GM19328 (cell line): ENCODE measurements around the gene RAMACL.

Experiments
- ATAC-seq: cut with Tn5 transposase; IDR thresholded peaks from one replicate; pipeline ENCODE4 v1.9.1; 2021; ENCODE audit warnings: mild to moderate bottlenecking, moderate library complexity; ENCODE audit not compliant: unreplicated experiment

The RAMACL gene

DNA sequence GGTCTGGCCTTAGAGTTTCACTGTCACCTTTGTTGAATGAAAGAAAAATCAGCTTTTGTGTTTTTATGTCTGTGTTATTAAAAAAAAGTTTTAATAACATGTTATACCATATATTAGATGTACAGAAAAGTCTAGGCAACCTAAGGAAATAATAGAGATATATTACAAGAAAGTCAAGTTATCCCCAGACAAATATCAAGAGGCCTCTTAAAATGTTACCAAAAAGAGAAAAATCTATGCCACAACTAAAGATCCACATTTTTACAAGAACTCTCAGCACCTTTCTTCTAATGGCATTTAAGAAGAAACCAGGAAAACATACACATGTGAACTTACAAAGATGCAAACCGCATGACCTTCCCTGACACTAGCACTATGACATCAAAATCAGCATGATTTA, 26.8 kb downstream of the RAMACL start:
- ATAC-seq = no peak

DNA sequence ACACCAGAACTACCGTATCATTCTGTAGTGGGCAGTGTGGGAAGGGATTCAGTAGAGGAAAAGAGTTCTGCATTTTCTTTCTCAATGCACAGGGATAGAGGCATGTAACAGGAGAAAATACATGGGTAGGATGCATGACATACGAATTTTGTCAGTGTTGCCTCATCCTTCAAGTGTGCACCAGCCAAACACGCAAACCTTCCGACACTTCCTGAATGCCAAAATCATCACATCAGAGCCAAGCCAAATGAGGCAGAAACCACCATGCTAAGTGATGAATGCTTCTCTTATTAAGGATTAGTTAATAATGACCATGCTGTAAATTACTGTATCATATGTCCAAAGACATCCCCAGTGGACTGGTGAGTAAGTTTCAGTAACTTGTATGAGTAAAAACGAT, 27.3 kb downstream of the RAMACL start:
- ATAC-seq = no peak

DNA sequence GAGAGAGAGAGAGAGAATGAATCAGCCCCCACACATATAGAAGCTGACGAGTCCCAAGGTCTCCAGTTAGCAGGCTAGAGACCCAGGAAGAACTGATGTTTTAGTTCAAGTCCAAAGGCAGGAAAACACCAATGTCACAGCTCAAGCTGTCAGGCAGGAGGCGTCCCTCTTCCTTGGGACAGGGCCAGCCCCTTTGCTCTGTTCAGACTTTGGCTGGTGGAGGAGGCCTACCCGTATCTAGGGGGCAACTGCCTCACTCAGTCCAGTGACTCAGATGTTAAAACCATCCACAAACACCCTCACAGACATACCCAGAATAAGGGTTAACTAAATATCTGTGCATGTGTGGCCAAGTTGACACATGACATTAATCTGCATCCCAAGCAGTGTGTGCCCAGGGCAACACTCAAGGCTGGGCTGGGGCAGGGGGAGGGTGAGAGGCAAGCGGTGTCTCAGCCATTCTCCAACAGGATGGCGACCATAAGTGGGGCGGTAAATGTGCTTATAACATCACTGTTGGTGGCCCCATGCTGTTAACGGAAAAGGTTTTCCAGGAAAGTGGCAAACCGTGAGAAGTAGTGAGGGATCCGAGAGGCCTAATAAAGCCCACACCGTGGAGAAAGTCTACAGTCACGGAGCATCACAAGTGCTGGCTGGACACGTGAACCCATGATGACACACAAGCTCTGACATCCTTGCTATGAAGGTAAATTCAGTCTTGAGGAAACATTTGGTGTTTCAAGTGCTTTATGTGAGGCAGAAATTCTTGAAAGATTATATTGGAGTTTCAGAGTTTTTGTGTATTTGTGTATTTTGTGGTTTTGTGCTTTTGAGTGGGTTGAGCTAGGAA, 28.1 kb downstream of the RAMACL start:
- no peak for ATAC-seq

DNA sequence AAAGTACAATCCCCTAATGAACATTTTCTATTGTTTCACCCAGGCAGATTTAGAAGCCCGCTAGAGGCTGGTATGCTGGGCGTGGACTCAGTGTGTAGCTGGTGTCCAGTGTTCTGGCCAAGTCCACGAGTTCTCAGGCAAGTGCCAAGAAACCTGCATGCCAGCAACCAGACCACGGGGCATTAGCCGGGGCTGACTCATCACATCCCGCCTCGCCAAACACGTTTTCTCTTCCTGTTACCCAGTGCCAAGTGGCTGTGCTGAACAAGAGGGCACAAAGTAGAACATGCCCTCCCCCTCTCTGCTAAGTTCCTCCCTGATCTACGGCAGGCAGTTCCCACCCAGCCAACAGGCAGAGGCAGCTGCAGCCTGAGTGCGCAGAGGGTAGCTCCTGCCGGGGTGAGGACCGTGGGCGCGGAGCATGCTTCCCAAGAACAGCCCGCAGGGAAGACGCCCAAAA, 29.6 kb downstream of the RAMACL start:
- no peak for ATAC-seq

DNA sequence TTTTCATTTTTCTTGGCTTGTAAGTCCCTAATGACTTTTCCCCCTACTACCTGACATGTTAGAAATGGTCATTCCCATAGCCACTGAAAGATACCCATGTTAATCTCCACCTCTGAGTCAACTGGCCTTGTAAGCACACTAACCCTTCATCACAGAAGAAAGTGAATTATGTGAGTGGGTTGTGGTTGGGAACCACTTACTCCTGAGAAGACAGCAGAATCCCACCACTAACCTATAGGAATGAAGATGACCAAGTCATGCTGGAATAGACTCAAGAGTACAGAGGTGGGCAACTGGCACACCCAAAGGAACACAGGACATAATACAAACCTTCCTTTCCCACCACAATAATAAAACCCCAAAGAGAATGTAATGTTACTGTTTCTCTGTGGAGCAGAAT, 30.1 kb downstream of the RAMACL start:
- no peak for ATAC-seq

DNA sequence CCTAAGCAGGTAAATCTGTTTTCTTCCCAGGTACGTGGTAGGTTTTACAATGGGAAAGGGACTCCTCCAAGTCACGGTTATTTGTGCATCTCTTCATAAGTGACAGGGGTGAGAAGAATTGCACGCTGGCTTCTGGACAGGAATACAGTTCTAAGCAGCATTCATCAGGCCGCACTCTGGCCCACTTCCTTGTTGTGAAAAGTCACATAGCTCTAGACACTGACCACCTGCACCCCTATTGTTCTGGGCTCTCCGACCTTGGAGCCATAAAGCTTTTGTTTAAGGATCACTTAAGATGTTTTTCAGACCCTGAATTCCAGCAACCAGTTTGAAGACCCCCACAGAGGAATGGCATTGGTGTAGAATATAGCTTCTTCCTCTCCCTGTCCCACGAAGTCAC, 31.4 kb downstream of the RAMACL start:
- ATAC-seq = no peak

DNA sequence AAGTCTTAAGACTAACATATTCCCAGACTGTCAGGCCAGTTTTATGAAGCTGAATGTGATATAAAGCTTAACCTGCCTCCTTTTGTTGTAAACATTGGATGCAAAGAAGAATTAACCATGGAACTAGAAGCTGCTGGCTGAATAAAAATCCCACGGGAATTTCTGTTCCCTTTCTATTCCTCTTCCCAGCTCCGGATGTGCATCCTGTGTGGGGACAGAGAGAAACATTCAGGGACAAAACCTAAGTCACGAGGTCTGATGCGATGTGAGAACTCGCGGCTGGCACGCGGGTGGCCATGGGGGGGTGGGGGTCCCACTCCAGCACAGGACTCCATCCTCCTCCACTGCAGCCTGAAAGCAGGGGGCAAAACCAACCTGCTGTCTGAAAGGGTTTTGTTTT, 32.2 kb downstream of the RAMACL start:
- no peak for ATAC-seq

DNA sequence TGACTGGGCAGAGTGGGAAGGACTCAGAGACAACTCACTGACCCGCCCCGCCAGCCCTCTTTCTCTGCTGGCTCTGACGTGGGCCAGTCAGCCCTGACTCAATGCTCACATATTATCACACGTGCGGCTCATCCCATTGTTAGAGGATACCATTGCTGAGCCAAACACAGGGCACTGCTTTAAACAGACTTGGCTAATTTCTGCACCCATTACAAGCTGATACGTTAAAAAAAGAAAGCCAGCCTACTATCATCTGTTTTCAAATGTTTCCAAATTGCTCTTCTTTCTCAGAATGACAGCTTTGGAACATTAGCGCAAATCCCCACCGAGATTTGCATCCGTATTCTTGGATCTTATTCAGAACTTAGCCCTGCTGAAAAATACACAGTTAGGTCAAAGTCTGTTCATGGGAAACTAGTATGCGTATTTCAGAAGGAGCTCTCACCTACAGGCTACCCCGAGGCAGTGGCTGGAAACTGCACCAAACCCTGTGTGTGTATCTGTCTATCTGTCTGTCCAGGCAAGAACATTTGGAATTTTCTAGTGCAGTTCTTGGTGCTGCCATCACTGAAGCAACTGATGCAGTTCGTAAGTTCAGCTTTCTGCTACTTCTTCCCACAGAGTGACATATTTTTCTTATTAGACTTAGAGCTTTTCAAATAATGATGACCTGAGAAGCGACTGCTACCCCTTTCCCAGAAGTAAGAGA, 32.8 kb downstream of the RAMACL start:
- ATAC-seq = no peak

DNA sequence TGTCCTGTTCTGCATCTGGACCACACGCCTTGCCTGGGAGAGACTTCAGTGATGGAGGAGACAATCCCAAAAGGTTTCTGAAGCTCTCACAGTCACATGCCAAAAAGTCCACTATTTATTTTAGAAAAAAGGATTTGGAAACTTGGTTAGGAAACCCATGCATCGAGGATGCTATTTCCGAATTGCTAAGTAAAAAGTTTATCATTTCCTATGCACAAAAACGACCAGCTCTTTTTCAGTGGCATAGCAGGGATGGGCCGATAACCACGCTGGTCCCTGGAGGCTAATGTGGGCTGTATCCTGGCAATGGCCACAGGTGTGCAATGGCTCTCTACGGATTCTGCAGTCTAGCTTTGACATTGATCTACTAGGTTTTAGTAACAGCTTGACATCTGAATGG, 33.9 kb downstream of the RAMACL start:
- ATAC-seq = no peak

DNA sequence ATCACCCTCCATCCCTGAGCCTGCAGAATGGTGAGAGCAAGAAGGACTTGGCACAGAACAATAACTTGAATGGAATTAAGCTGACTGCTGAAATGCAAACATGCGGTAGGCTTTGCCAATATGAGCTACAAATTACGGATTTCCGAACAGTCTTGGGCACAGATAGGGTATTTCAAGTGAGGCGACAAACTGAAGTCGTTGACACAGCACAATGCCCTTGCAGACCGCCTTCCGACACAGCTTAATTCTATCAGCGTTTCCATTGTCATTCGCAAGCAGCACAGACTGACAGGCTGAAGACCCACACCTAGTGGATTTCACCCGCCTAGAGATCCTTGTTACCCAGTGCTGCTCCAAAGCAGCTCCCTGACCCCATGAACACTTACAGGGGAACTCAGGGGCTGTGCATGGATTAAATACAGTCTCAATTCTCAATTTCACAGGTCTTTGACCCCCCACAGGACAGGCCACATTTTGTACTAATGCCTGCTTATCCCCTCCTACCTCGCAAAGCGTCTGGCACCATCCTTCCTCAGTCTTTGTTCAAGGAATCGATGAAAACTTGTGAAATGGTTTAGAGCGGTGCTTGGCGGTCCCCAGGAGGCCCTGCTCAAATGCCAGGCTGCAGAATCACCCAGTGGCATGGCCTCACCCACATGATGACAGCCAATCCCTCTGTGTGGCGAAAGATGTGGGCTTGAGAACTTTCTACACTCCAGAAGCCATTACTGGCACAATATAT, 34.6 kb downstream of the RAMACL start:
- no peak for ATAC-seq

DNA sequence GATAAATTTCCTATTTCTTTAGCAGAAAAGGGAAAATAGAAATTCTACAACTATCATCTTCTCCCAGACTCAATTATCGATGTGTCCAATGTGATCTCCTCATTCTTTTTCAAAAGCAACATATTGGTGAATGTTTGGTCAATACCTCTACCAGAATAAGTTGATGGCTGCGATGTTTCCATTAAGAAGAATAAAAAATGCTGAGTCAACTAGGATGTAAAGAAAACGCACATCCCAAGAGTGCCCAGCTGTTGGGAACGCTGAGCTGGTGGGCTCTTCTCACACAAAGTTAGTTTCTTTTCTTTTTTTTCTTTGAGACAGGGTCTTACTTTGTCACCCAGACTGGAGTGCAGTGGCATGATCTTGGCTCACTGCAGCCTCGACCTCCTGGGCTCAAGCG, 39.8 kb downstream of the RAMACL start:
- no peak for ATAC-seq

DNA sequence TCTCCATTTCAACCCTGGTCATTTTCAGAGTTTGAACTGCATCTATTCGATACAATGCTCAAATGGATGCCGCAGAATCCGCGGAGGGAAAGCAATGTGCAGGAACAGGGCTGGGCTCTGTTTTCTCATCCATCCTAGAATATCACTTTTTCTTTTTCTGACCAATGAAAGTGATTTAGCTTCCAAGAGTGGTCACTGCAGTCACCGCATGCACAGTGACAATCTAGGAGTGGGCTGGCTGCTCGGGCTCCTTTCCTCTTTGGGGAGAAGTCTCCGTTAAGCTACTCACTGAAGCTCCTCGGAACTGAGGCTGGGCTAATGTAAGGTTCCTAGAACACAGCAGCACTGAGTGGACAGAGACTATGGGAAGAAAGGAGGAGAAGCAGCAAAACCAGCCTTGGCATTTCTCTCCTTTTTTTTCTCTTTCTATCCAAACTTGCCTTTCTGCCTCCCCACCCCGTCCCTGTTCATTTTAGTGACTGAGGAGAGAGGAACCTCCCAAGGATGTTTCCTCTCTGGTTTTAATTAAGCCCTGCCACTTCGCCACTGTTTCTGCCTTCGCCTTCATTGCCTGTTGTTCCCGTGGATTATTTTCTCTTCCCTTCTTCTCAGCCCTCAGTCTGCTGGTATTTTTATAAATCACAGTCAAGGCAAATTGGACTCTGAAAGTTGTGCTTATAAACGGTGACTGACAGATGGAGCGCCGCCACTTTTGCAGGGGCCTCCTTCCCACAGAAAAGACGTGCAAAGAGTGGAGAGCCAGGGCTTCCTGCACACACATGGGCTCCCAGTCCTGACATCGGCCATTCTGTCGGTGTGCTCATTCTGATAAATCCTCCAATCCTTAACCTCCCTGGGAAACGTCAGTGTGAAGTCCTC, 41.1 kb downstream of the RAMACL start:
- no peak for ATAC-seq

DNA sequence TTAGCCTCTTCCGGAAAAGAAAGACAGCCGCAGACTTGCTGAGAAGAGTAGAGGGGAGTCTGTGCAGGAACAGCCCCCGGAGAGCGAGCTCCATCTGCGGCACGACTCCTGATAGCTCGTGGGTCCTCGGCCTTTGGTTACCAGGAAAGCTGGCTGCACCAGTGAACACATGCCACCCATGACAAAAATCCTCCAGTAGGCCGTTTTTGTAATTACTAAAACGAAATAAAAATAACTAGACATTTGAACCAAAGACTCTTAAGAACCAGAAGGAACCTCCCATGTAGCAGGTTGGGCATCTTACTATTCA, 42.2 kb downstream of the RAMACL start:
- ATAC-seq = no peak

DNA sequence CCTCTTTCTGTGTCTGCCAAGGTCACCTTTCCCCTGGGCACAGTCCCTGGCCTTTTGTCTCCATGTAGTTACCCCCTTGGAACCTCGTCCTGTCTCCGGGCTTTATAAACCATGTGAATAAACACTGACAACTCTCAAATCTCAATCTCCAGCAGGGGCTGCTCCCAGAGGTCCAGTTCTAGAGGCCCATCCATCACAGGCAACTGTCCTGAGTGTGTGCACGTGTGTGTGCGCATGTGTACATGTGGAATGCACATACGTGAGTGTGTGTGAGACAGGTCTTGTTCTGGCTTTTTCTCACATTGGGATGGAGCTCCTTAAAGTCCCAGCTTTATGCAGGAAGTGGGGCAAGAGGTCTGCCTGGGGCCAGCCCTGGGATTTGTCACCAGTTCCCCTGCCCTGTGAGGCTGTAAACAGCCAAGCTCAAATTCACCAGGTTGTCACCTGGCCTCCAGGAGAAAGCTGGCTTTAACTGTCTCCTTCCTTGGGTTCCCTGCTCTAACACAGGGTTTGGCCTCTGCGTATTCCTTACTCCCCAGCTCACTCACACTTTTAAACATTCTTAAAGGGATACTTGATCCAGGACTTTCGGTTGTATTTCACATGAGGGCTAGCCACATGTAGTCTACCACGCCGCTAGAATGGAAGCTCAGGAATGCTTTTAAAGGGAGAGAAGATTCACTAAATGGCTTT, 42.7 kb downstream of the RAMACL start:
- no peak for ATAC-seq

DNA sequence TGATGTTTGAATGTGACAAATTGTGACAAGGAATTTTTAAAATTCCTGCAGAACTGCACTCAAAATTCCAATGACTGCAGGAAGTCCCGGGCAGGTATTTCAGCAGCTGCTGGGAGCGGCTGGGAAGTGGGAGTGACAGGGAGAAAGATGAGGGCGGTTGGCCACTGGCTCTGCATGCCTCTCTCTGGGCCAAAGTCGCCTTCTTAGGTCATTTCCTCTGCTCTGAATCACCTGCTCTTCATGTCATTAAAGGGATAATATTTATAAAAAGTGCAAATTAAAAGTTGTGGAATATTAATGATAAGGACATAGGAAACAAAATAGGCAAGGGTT, 43.9 kb downstream of the RAMACL start:
- ATAC-seq = no peak

DNA sequence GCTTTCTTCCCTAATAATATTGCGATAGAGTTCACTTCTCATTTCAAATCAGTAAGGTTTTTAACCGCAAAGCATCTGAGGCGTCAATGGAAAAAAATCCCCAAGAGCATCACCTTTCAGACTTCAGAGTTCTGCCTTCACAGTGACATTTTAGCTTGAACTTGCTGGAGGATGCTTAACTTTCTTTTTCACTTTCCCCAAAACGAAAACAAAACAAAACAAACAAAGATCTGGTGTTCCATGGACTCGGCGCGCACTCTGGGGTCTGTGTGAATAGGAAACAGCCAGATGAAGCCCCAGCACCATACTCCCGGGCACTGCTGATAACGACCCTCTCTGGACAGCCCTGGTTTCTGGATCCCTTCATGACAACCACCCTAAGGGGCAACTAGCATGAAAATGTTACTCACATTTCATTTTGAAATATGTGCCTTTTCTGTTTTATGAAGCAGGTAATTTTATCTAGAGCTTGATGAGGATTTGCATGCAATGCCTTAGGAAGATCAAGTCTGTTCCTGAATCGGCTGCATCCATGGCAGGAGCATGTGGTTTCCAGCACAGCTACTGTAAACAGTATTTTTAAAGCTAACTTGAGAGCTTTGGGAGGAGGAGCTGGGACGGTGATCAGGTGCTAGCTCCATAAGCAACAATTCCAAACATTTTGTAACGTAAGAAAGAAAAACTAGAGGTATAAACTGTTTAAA, 44.5 kb downstream of the RAMACL start:
- no peak for ATAC-seq

DNA sequence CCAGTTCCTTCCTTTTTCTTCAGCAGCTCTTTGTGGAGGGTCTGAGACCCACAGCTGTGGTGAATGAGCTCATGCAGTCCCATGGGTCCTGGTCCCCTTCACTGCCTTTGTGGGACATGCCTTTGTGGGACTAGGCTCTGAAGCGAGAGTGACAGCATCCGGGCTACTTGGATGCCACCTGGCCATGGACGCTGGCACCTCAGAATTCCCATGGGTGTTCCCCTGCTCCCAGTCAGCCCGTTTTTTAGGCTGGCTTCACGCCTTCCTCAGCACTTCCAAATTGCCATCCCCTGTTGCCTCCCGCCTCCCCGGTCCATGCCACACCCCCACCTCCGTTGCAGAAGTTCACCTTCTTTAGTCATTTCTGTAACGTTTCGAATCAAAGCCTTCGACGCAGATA, 45.1 kb downstream of the RAMACL start:
- ATAC-seq = peak; percentile 21

DNA sequence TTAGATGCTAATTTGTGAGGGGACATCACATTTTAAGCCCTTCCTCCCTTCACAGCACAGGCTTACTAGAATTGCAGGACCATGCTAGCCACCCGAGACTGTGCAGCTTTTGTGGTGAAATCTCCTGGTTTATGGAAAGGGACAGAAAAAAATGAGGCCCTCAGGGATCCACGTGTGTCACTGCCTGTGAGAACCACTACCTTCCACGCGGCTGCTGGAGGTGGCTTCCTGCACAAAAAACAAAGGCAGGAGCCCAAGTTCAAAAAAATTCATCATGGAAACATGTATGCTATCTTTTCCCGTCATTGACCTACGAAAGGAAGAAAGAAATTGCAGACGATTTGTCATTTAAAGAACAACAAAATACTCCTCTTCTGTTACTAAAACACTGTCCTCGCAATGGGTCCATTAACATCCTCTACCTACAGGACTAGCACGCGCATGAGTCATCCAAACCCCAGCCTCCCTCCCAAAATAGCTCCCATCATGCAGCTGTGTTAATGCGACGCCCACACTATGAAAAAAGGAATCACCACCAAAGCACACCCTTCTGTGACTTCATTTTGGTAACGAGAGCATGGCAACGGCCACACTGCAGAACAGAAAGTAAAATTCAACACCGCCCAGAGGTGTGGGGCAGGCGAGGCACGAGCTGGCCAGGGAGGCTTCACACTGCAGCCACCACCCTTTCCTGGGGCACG, 45.7 kb downstream of the RAMACL start:
- ATAC-seq = peak; percentile 97

DNA sequence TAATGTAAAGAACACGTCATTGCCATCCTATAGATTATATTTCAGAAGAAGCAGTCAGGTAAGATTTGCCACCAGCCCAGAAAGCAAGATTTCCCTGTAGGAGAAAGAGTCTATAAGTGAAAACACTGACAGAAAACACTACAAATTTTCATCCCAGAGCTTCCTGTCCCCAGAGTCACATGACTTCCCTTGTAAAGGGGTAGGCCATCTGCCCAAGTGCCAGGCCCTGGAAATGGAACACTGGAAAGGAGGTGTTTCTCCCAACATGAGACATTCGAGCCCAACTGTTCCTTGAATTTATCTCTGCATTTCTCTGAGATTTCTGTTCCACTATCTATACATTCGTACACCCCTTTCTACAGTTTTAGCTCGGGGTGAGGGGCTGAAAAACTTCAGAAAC, 46.9 kb downstream of the RAMACL start:
- no peak for ATAC-seq
